Hepatocyte (in vitro differentiated cells): Measurements from ENCODE around the gene STARD13.

Source experiments
- EZH2 ChIP-seq: fragments of 200-600 bp; sonication (generic); IDR thresholded peaks from 2 replicates; pipeline ENCODE4 v1.6.1; 2016; ENCODE audit warnings: antibody characterized with exemption, mild to moderate bottlenecking, borderline replicate concordance
- EZH2phosphoT487 ChIP-seq: fragments of 200-600 bp; sonication (generic); IDR thresholded peaks from one replicate; pipeline ENCODE4 v1.6.1; 2018; ENCODE audit warnings: antibody characterized with exemption, mild to moderate bottlenecking, low read depth, moderate library complexity; ENCODE audit not compliant: unreplicated experiment, severe bottlenecking
- TF ChIP-seq, protein P1 (sequence below): fragments of 200-600 bp; sonication (generic); IDR thresholded peaks from 2 replicates; pipeline ENCODE4 v1.5.1; 2016; ENCODE audit warnings: antibody characterized with exemption, mild to moderate bottlenecking; ENCODE audit not compliant: poor library complexity

DNA sequence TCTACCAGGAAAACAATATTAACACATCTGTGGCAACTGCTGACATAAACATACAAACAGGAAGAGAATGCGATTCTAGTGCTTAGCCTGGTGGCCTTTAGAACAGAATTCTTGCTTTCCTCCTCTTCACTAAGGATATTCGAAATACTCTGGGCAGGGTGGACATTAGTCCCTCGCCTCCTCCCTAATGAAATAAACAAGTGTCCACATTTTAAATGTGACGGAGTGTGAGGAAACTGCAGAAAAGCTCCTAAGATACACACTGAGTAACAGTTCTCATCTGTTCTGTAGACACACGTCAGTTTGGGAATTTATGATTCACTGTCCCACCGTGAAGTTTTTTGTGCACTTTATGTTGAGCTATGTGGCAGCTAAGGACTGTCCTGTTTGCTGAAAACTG is 639 bp downstream of the STARD13 start:
- TF ChIP-seq, protein P1, sequence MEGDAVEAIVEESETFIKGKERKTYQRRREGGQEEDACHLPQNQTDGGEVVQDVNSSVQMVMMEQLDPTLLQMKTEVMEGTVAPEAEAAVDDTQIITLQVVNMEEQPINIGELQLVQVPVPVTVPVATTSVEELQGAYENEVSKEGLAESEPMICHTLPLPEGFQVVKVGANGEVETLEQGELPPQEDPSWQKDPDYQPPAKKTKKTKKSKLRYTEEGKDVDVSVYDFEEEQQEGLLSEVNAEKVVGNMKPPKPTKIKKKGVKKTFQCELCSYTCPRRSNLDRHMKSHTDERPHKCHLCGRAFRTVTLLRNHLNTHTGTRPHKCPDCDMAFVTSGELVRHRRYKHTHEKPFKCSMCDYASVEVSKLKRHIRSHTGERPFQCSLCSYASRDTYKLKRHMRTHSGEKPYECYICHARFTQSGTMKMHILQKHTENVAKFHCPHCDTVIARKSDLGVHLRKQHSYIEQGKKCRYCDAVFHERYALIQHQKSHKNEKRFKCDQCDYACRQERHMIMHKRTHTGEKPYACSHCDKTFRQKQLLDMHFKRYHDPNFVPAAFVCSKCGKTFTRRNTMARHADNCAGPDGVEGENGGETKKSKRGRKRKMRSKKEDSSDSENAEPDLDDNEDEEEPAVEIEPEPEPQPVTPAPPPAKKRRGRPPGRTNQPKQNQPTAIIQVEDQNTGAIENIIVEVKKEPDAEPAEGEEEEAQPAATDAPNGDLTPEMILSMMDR, result no peak
- TF ChIP-seq EZH2, result no peak
- TF ChIP-seq EZH2phosphoT487, result no peak
